HG03103 (cell line): Measurements from ENCODE around the gene FRS3.
"Not testable (repeated sequence)": the region's sequence is repeated elsewhere in the genome, so short reads cannot be mapped to it uniquely, and the experiment has no call there.

Source experiments
- ATAC-seq: cut with Tn5 transposase; IDR thresholded peaks from one replicate; pipeline ENCODE4 v1.9.1; 2021; ENCODE audit warnings: low read depth; ENCODE audit not compliant: unreplicated experiment

Gene FRS3

DNA sequence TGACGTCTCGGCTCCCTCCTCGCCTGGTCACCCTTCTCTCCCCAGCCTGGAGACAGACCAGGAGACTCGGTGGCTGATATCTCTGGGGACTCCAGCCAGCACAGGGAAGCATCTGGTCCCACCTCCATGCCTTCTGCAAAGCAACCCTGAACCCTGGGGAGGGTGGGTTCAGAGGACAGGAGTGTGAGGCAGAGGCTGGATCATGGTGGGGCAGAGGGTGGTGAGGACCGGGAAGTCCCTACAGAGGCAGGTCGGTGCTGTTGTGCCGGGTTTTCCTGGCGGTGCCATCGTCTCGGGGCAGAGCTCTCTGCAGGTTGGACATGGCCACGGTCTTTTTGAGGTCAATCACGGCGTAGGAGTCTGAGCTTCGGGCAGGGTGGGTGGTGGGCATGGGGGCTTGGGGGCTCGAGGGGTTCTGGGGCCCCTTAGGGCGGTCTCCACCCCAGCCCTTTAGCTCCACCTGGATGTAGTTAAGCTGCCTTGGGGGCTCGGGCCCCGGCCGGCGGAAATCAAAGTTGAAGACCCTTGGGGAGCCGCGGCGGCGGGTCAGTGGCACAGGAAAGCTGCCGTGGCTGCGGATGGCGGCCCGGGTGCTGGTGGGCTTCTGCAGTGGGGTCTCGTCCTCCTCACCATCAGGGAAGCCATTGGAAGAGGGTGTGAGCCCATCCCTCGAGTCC is 9.2 kb downstream of the FRS3 start:
- no peak for ATAC-seq

DNA sequence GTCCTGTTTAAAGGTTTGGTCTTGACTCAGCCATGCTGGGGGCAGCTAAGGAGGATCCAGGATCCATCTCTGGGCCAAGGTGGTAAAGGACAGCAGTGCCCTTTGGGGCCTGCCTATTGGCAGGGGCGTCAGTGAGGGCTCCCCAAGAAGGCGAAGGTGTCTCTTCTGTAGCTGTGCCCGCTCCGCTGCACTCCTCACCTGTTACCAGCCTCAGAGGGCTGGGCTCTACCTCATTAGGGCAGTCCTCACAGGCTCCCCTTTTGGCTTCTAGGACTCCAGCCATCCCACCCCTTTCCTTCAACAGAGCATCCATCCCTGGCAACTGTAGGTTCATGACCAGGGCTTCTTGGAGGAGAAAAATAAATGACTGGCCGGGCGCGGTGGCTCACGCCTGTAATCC is 10.3 kb downstream of the FRS3 start:
- ATAC-seq = no peak

DNA sequence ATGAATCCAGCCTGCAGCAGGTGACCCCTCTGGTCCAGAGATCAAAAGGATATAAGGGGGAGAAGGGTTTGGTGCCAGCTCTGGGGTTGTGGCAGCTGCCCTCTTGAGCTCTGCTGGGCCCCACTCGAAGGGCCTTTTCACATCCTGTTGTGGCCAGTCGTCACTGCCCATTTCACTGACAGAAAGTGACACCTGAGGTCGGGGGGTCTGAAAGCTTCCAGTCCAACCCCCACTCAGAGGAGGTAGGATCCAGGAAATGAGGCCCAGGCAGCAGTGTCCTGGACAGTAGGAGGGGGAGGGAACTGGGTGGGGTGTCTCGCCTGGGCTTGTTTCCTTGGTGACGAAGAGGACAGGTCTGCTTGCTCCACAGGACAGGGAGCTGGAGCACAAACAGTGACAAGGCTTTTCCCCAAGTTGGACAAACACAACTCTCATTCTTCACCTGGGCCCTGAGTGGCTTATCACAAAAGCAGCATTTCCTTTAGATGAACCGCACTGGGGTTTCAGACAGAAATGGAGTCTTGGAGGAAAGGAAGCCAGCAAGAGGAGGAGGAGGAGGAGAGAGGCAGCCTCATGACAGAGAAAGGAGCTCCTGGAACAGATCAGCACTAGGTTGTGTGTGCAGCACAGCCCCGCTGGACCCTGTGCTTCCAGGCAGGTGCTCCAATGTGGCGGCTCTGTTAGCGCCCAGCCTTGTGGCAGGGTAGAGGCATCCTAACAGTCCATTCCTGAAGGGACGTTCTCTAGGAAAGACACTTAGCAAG is 11.0 kb downstream of the FRS3 start:
- no peak for ATAC-seq

DNA sequence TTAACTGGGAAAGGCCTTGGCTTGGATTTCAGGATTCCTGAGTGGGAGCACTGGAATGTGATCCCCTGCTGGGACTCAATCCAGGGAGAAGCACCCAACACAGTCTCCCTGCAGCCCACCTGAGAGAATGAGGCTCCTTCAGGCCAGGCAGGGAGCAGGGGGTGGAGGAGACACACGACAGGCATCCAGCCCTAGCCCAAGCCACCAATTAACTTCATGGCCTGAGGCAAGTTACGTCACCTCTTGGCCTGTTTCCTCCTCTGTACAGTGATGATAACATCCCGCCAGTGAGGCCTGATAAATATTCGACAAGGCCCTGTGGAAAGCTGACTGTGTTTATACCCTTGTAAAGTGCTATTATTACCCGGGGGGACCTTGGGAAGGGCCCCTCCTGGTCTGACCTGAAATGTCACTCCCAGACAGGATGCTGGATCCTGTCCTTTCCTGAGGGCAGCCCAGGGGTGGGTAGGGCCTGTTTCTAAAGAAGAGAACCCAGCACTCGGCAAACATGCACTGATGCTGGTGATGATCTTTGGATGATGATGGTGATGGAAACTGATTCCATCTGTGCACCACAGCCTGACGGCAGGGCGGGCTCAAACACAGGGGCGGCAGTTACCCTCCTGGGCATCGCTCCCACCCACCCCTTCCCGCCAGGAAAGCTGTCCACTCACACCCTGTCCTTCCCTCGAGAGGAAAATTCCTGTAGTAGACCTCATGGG is 12.4 kb downstream of the FRS3 start:
- ATAC-seq = no peak

DNA sequence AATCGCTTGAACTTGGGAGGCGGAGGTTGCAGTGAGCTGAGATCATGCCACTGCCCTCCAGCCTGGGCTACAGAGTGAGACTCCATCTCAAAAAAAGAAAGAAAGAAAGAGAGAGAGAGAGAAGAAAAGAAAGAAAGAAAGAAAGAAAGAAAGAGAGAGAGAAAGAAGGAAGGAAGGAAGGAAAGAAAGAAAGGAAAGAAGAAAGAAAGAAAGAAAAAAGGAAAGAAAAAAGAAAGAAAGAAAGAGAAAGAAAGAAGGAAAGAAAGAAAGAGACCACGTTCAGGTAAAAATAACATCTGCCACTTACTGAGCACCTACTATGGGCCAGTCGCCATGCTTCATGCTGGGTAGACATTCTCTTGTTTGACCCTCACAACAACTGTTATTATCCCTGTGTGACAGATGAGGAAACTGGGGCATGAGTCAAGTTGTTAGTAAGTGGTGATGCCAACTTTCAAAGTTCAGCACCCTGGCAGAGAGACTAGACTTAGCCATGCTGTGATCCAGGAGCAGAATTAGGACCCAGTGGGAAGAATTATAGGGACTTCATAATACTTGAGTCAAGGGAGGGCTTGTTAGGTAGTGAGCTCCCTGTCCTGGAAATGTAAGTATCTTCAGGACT is 13.5 kb downstream of the FRS3 start:
- ATAC-seq = not testable (repeated sequence)

DNA sequence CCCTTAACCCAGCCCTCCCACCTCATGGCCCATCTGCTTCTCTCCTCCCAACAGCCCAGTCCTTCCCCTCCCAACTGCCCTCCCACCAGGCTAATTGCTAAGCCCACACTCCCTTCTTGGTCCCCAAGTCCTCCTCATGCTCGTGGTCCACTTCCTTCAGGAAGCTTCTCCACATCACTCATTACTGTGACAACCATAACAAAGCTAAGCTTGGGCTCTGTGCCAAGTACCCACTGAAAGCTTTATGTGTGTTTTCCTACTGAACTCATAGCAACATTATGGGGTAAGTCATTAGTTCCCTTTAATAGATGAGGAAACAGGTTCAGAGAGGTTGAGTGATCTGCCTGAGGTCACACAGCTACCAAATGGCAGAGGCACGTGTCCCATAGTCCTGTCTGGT is 16.2 kb downstream of the FRS3 start:
- ATAC-seq = no peak

DNA sequence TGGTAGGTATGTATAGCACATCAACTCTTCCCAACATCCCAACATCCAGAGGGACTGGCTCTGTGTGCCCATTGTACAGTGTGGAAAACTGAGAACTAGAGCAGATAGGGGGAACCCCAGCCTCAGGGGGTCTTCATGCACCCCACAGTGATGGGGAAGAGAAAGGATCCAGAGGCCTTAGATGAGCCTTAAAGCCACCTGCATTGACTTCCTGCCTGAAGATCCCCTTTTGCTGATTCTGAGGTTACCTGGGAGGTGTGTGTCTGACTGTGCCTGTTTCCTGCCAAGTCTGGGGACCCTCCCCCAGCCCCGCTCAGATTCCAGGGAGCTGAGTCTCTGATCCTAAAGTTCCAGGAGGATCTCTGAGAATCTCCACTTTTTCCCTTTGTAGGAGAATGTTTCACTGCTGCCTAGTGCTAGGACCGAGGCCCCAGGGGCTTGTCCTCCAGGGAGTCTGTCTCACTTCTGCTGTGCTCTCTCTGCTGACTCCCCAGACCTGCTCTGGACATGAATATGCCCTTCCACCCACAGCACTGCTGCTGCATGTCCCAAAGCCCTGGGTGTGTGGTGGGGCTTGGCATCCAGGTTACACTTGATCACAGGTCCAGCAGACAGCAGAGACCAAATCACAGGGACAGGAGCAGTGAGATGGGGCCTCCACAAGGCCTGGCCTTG is 19.7 kb downstream of the FRS3 start:
- no peak for ATAC-seq

DNA sequence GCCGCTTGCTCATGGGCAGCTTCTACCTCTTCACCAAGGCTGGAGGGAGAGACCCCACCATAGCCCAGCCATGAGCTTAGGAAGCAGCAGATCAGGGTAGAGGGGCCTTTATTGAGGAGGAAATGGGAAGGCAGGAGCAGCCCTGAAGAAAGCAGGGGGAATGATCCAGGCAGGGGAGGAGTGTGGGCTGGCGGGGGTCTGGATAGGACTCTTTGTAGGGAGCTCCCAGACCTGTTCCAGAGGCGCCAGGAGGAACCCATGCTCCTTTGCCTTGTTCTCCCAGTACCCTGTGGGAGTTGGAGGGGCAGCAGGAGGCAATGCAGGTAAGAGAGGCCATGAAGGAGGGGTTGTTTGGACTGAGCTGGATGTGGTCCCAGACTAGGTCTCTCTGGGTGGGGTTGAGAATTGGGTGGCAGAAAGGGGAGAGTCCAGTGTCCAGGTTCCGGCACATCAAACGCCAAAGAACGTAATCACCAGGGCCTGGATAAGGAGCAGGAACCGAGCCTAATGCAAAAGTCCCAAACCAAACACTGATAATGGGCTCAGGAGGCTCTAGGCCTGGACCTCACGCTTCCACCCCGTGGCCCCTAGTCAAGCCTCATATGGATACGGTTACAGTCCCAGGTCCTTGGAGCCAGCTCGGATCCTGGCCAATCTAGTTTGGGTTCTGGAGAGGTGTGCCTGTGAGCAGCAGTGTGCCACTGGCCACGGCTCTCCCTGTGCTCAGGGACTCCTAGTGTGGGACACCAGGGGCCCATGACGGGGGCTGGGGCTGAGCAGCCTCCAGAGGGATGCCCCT is 20.4 kb downstream of the FRS3 start:
- ATAC-seq = no peak

DNA sequence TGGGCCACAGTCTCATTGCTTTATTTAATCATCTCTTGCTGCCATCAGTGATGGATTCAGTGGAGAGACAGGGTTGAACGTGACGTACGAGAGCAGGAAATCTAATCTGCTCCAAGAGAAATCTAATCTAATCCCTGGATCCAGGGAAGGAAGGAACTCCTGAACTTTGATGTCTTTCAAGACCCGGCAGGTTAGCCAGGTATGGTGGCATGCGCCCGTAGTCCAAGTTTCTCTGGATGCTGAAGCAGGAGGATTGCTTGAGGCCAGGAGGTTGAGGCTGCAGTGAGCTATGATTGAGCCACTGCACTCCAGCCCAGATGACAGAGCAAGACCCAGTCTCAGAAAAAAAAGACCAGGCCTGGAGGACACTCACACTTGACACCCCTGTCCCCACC is 21.1 kb downstream of the FRS3 start:
- ATAC-seq = no peak

DNA sequence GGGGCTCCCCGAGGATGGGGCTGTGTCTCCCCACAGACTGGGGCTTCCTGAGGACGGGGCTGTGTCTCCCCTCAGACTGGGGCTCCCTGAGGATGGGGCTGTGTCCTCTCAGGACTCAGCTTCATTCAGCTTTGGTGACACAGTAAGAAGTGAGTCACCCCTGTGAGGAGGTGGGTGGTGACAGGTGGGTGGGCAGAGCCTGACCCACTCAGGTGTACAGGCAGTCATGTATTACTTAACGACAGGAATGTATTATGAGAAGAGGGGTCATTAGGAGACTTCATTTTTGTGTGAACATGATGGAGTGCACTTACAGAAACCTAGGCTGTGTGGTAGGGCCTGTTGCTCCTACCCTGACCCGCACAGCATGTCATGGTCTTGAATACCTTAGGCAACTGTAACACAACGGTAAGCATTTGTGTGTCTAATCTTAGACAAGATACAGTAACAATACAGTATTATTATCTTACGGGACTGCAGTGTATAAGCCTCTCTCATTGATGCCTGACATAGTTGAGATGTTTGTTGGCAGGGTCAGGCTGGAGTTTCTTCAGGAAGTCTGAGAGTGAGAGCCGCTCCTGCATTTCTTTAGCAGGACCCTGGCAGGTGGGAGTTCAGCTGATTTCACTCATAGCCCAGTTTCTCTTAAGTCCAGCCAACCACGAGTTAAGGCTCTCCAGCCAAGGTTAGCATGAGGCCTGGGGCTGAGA is 21.6 kb downstream of the FRS3 start:
- ATAC-seq = no peak

DNA sequence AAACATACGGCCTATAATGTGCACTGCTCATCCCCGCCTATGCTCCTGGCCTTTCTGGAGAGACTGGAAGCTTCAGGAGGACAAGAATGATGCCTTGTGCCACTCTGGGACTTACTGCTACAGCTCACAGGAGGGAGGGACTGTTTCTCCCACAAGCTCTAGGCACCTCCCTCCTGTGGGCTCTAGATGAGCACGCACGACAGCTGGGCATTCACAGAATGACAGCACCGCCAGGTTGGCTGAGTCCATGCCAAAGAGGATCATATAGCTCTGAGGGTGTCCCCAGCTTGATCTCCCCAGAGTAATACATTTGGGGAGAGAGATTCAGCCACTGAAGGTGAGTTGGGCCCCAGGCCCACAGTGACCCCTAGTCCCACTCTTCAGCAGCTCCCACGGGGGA is 22.4 kb downstream of the FRS3 start:
- no peak for ATAC-seq

DNA sequence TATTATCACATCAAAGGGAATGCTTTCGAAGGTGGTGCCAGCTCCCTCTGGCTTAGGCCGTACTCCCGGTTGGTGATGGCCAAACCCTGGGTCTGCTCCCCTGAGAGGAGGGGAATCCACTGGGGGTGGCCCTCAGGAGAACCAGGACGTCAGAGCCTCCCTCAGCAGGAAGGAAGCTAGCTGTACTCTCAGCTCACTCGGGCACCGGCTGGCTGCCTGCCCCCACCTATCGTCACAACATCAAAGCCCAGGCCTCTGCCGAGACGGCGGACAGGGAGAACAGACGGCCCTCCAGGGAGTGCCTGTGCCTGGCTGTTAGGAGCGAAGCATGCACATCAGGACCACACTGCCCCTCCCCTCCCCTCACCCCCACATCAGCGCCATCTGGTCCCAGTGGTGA is 23.3 kb downstream of the FRS3 start:
- ATAC-seq = no peak

DNA sequence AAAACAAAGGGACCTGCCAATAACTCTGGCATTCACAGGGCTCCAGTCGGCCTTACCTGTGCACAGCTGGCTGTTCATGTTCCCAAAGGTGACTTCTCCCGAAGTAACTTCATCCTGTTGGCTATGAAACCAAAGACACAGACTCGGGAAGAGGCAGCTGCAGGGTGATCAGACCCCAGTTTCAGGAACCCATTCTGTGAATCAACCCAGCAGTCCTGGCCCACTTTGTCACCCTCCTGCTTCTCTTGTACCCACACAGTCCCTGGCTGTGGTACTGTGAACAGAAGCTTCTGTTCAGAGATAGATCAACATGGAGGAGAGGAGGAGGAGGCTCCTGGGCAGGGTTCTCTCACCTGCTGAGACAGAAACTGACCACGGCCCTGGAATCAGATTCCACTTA is 23.8 kb downstream of the FRS3 start:
- ATAC-seq = no peak

DNA sequence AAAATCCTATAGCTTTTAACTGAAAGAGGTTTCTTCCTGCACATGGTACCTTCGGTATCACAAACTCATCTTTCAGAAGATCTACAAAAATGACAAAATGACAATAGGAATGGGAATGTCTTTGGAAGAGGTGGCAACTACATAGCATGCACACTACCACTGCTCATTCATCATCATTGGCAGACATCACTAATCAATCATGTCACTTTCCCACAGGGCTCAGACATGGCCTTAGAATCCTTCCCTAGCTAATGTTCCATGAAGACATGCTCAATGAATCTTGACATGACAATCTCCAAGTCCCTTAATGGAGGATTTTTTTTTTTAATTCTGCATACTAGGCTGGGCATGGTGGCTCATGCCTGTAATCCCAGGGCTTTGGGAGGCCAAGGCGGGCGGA is 29.3 kb downstream of the FRS3 start:
- ATAC-seq = no peak

DNA sequence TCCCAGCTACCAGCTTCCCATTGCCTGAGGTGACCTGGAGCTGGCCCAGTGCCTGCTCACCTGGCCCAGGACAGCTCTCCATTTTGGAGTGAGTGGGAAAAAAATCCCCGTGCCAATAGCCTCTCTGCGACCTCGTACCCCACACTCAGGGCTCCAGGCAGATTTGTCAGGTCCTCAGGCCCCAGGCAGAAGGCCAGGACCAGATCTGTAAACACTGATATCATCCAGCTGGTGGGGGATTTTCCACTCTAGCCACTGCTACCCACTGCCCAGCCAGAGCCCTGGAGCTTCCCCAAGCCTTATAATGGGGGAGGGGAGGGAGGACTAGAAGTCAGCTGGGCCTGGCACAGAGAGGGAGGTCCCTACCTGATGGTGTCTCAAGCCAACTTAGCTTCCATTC is 31.2 kb downstream of the FRS3 start:
- no peak for ATAC-seq

DNA sequence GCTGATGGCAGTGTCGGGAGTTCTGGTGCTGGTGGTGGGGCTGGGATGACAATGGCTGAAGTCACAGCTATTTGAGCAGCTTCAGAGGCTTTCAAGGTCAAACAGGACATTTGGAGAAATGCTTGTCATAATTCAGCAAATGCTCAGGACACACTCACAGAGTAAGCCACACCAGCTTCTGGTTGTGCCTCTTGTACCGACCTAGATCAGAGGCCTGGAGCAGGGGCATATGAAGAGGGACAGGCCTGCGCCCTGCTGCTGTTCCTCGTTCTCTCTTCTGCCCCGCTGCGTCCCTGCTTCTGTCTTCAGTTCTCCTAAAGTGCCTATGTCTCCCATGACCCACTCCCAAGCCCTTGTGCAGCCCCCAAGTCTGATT is 31.6 kb downstream of the FRS3 start:
- no peak for ATAC-seq

DNA sequence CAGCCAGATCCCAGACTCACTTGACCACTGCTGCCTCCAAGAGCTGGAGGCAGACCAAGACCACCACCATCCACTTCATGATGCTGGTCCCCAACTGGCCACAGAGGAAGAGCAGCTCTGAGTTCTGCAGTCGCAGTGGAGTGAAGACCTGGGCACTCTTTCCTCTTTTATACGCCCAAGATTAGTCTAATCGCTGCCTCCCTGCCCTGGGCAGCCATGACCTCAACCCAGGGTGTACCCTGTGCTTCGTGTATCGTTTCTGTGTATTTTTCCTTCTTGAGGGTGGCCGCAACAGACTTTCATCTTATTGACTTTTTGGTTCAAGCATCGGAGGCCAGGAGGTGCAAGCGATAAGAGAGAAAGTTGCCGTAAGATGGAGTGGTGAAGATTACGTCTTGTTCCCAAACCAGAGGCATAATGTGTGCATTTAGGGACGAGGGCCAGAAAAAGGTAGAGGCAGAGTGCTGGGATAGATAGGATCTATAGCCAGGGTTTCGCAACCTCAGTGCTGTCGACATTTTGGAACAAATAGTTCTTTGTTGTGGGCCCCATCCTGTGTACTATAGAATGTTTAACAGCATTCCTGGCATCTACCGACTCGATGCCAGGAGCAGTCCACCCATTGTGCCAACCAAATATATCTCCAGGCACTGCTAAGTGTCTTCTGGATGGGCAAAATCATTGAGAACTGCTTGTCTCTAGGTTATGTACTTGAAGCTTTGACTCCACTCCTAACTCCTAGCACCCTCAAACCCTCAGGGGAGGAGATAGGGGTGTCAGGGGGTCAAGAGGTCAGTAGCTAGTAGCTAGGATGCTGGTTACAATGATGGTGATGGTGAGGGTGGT is 32.2 kb downstream of the FRS3 start, which contains the start of gene PGC:
Gene PGC (minus strand): TSS at position 142 of the 846 bp plus-strand sequence. CDS start 63 bp downstream, at position 79.
- ATAC-seq = no peak

DNA sequence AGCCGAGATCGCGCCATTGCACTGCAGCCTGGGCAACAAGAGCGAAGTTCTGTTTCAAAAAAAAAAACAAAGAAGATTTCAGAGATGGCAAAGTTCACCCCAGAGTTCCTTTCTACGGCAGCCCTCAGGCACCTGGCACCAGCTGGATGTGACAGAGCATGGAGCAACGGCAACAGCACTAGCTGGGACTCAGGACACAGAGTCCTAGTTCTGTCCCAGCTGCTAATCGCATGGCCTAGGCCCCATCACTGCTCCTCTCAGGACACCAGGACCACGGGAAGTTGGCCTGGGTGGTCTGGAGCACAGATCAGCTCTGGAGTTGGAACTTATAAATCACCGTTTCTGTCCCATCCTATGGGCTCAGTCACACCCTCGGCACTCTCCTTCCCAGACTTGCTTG is 33.6 kb downstream of the FRS3 start:
- ATAC-seq = no peak
